ENCODE measurements around the gene KAZN.

Gene KAZN

DNA sequence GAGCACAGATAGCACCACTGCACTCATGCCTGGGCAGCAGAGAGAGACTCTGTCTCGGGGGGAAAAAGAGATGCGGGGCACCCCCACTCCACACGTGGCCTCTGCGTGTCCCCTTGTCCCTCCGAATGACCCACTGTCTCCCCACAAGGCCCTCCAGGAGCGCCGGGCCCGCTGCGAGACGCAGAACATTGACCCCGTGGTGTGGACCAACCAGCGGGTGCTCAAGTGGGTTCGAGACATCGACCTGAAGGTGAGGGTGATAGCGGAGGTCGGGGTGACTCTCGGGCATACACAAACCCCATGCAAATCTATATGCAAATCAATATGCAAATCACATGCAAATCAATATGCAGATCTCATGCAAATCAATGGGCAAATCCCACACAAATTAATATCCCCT lies 504.7 kb downstream of the KAZN start:
- H3K4me3 ChIP-seq (ENCODE audit: low read length), result no peak overlapping the region
- no peak for DNase-seq (ENCODE audit: low read depth)
- TF ChIP-seq, protein P1, sequence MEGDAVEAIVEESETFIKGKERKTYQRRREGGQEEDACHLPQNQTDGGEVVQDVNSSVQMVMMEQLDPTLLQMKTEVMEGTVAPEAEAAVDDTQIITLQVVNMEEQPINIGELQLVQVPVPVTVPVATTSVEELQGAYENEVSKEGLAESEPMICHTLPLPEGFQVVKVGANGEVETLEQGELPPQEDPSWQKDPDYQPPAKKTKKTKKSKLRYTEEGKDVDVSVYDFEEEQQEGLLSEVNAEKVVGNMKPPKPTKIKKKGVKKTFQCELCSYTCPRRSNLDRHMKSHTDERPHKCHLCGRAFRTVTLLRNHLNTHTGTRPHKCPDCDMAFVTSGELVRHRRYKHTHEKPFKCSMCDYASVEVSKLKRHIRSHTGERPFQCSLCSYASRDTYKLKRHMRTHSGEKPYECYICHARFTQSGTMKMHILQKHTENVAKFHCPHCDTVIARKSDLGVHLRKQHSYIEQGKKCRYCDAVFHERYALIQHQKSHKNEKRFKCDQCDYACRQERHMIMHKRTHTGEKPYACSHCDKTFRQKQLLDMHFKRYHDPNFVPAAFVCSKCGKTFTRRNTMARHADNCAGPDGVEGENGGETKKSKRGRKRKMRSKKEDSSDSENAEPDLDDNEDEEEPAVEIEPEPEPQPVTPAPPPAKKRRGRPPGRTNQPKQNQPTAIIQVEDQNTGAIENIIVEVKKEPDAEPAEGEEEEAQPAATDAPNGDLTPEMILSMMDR (conservative IDR thresholded peaks at IDR 0.05; ENCODE audit: low read length), result no peak

DNA sequence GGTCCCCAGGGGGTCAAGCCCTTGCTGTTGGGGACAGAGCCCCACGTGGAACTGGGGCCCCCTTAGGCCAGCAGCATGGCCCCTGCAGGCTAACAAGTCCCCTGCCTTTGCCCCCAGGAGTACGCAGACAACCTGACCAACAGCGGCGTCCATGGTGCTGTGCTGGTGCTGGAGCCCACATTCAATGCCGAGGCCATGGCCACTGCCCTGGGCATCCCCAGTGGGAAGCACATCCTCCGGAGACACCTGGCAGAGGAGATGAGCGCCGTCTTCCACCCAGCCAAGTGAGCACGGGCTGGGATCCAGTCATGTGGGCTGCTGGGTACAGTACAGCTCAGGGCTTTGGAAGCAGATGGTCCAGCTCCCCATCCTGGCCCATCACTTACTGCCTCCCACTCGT lies 505.4 kb downstream of the KAZN start:
- TF ChIP-seq, protein P1 (conservative IDR thresholded peaks at IDR 0.05; ENCODE audit: low read length), result no peak
- no peak for DNase-seq (ENCODE audit: low read depth)
- H3K4me3 ChIP-seq (ENCODE audit: low read length), result no peak overlapping the region

DNA sequence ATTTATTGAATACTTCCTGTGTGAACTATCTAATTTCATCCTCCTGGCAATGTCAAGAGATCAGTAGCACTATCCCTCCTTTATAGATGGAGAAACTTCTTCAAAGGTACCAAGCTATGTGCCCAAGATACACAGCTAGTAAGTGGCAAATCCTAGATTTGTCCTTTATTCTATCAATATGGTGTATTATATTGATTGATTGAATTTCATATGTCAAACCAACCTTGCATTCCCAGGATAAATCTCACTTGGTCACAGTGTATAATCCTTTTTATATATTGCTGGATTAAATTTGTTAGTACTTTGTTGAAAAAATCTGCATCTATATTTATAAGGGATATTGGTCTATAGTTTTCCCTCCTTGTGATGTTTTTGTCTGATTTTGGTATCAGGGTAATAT lies 506.3 kb downstream of the KAZN start:
- TF ChIP-seq, protein P1 (conservative IDR thresholded peaks at IDR 0.05; ENCODE audit: low read length), result no peak
- H3K4me3 ChIP-seq (ENCODE audit: low read length), result no peak overlapping the region

DNA sequence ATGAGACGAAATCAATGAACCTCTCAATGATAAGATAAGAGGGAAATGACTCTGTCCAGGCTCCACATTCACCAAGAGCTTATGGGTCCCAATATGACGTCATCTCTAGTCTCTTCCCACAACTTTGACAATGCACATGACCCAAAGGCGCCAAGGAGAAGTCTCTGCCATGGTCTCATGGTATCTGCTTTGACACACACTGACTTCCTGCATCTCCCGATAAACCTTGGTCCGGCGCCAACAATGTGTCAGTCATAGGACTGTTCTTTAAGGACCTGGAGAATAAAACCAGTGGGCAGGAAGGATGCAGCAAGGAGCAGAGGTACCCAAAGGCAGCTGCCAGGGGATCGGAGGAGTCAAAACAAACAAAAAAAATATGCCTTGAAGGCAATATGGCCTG lies 508.1 kb downstream of the KAZN start:
- TF ChIP-seq, protein P1 (conservative IDR thresholded peaks at IDR 0.05; ENCODE audit: low read length), result no peak
- no peak overlapping the region for H3K4me3 ChIP-seq (ENCODE audit: low read length)
- no peak for DNase-seq (ENCODE audit: low read depth)

More for the DNA sequence above, 506.3 kb downstream of the KAZN start:
- no peak for DNase-seq (ENCODE audit: low read depth)

DNA sequence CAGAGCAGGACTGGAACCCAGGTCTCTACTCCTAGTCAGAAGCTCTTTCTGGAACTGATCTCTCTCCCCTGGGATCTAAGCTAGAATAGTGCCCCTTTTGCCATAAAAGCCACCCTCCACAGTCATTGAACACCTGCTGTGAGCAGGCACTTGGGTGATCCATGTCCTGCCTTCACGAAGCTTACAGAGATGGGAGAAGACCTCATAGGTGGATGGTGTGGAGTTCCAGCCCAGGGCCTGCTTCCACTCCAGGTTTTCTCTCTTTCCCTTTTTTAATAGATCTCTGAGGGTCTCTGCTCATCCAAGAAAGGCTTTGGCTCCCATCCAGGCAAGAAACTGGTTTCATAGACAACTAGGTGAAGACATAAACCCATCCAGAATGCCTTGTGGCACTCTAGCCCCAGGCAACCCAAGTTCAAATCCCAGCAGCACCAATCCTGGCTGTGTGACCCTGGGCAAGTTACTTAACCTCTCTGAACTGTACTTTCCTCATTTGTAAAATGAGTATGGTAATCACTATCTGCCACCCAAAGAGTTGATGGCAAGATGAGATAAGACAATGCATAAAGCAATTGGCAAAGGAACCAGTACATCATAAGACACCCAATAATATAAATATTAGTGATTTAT lies 508.7 kb downstream of the KAZN start:
- TF ChIP-seq, protein P1 (conservative IDR thresholded peaks at IDR 0.05; ENCODE audit: low read length), result no peak
- H3K4me3 ChIP-seq (ENCODE audit: low read length), result no peak overlapping the region
- DNase-seq (ENCODE audit: low read depth), result no peak

DNA sequence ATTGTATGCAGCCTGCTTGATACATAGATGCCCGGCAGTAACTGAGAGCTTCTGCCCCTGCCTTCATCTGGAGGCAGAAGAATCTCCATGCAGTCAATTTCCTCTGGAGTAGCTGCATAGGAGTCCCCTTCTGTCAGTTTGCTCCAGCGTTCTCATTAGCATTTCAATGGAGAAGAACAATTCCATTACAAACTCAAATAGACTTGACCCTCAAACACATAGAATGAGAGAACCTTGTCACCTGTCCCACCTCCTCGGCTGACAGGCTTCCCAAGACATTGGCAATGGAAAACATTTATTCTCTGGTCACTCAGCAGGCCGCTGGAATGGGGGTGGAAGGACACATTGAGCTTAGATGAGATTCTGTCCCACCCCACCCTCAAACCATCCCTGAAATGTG lies 509.4 kb downstream of the KAZN start:
- DNase-seq (ENCODE audit: low read depth), result no peak
- no peak overlapping the region for H3K4me3 ChIP-seq (ENCODE audit: low read length)
- TF ChIP-seq, protein P1 (conservative IDR thresholded peaks at IDR 0.05; ENCODE audit: low read length), result no peak

DNA sequence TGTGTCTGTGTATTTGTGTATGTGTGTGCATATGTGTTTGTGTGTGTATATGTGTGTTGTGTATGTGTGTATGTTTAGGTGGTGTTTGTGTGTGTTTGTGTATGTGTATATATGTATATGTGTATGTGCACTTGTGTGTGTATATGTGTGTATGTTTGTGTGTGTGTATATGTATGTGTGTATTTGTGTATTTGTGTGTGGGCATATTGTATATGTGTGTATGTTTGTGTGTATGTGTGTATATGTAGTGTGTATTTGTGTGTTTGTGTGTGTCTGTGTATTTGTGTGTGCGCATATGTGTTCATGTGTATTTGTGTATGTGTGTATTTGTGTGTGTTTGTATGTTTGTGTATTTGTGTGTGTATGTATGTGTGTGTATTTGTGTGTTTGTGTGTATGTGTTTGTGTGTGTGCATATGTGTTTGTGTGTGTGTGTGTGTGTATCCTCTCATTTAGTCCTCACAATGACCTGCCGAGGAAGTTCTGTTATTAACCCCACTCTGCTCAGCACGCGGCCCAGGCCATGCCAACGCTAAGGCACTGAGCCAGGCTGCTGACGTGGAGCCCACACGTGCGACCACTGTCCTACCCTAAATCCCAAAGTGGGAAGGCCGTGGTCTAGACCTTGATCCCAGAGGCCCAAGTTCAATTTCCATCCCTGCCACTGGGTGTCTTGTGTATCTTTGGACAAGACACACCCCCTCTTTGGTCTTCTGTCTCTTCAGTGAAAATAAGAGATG lies 511.8 kb downstream of the KAZN start:
- H3K4me3 ChIP-seq (ENCODE audit: low read length), result no peak overlapping the region
- DNase-seq (ENCODE audit: low read depth), result no peak
- TF ChIP-seq, protein P1 (conservative IDR thresholded peaks at IDR 0.05; ENCODE audit: low read length), result no peak
